PC-9 (cell line): ENCODE measurements around the gene GOLT1A. TPM values are rescaled to one million over a fixed set of nuclear protein-coding genes. Genes with fewer than 3 reads are reported as not detected.

ENCODE experiments used
- BruUV-seq: library from RNA; stranded (reverse); fragments of 400-500 nt; replicated peaks from 2 replicates; lab custom pipeline; 2021; lab: Mats Ljungman, UMichigan
- CTCF ChIA-PET: fragments of 300-600 bp; sonication (Branson Sonifier 250); formaldehyde crosslinking; loops from one replicate; lab custom pipeline; 2022; ENCODE audit warnings: antibody characterized with exemption; lab: Charles Lee
- POLR2A ChIA-PET: fragments of 300-600 bp; sonication (Branson Sonifier 250); formaldehyde crosslinking; loops from one replicate; lab custom pipeline; 2022; ENCODE audit warnings: antibody characterized with exemption; ENCODE audit not compliant: unreplicated experiment; lab: Charles Lee
- DNase-seq, 2 experiments: peaks; one replicate each; pipeline versions ENCODE4 v3.0.0 to v3.0.0-alpha.2; 2015 to 2022; ENCODE audit warnings: mixed read lengths in 1 of 2
- H2AFZ ChIP-seq: fragments of 200-600 bp; sonication (generic); 2 replicates; pipeline ENCODE4 v1.8.1; 2017; ENCODE audit warnings: antibody characterized with exemption
- H3F3A ChIP-seq: fragments of 200-600 bp; sonication (generic); 2 replicates; pipeline ENCODE4 v1.8.1; 2017; ENCODE audit warnings: antibody characterized with exemption, mild to moderate bottlenecking, low read depth; ENCODE audit not compliant: insufficient read depth
- H3K27ac ChIP-seq: fragments of 200-600 bp; sonication (generic); 2 replicates; pipeline ENCODE4 v1.6.1; 2016; ENCODE audit warnings: mixed run types
- H3K27me3 ChIP-seq: fragments of 200-600 bp; sonication (generic); 2 replicates; pipeline ENCODE4 v1.6.1; 2016; ENCODE audit warnings: low read depth, mixed run types; ENCODE audit not compliant: insufficient read depth
- H3K36me3 ChIP-seq: fragments of 200-600 bp; sonication (generic); 2 replicates; pipeline ENCODE4 v1.6.1; 2016; ENCODE audit warnings: low read depth, mixed run types
- H3K4me1 ChIP-seq: fragments of 200-600 bp; sonication (generic); replicated peaks from 2 replicates; pipeline ENCODE4 v1.6.1; 2016; ENCODE audit warnings: mixed run types; ENCODE audit not compliant: insufficient read depth
- H3K4me2 ChIP-seq: fragments of 200-600 bp; sonication (generic); 2 replicates; pipeline ENCODE4 v1.6.1; 2017; ENCODE audit warnings: mixed run types
- H3K4me3 ChIP-seq: fragments of 200-600 bp; sonication (generic); 2 replicates; pipeline ENCODE4 v1.6.1; 2016; ENCODE audit warnings: mixed run types
- H3K79me2 ChIP-seq: fragments of 200-600 bp; sonication (generic); 2 replicates; pipeline ENCODE4 v1.6.1; 2017; ENCODE audit warnings: low read depth, mixed run types
- H3K9me2 ChIP-seq: fragments of 200-600 bp; sonication (generic); 2 replicates; pipeline ENCODE4 v1.8.1; 2017; ENCODE audit warnings: mild to moderate bottlenecking; ENCODE audit not compliant: insufficient read depth
- H3K9me3 ChIP-seq: fragments of 200-600 bp; sonication (generic); 2 replicates; pipeline ENCODE4 v1.8.1; 2016; ENCODE audit warnings: low read depth; ENCODE audit not compliant: insufficient read depth
- H4K20me1 ChIP-seq: fragments of 200-600 bp; sonication (generic); 2 replicates; pipeline ENCODE4 v1.8.1; 2017; ENCODE audit not compliant: insufficient read depth
- EZH2 ChIP-seq: fragments of 200-600 bp; sonication (generic); IDR thresholded peaks from 2 replicates; pipeline ENCODE4 v1.8.0; 2017; ENCODE audit warnings: antibody characterized with exemption, low read depth
- intact Hi-C: fragments of 100-400 bp; cut with micrococcal nuclease; formaldehyde crosslinking; loops from one replicate; pipeline ENCODE4 v1.10.0; 2022; ENCODE audit not compliant: unreplicated experiment
- total RNA-seq: library from RNA; stranded (reverse); gene quantifications from 2 replicates; pipeline ENCODE4 v1.2.3, GENCODE V29; 2021
- TF ChIP-seq, protein P1 (sequence below): fragments of 200-600 bp; sonication (generic); conservative IDR thresholded peaks from 2 replicates; pipeline ENCODE4 v1.6.1; 2017; ENCODE audit warnings: mixed run types, antibody characterized with exemption, mild to moderate bottlenecking, moderate library complexity

GOLT1A gene
- total RNA-seq, 1 experiment from 2014 or later: 18.7 TPM

- CTCF ChIA-PET: no interaction called here
Observed at GRCh38 chr1:204197068-204197467, 16.7 kb downstream of the GOLT1A start.

GRCh38 chr1:204196068-204196795, 17.6 kb downstream of the GOLT1A start, which contains the start of gene KISS1:
Gene KISS1 (minus strand): TSS chr1:204196491. CDS start chr1:204192876, 3,615 bp downstream.
- ChIA-PET POLR2A (interaction anchor here (0.6 kb wide), 1 partner anchor 528 kb away, joined by 7 read pairs; no protein-coding TSS in a partner anchor), CTCF (interaction anchor here (0.7 kb wide), 2 partner anchors 34 to 66 kb away, joined by 5 to 8 read pairs; no protein-coding TSS in a partner anchor)
- Histone ChIP-seq H3K4me1 (peaks cover 55% of the 10 kb centered on the region), H2AFZ (no peak within 1 kb of the TSS), H3K4me2 (no peak within 1 kb of the TSS), H3K79me2 (no peaks in the 10 kb centered on the region), H3K9me2 (no peaks in the 10 kb centered on the region), H3K36me3 (no peaks in the 10 kb centered on the region), H3F3A (peaks cover 36% of the 10 kb centered on the region), H3K27ac (peak within 1 kb of the TSS; percentile 31; the same call in 1 of the 2 replicates), H4K20me1 (no peaks in the 10 kb centered on the region), H3K27me3 (no peaks in the 10 kb centered on the region), H3K9me3 (no peaks in the 10 kb centered on the region), H3K4me3 (no peak within 1 kb of the TSS)
- TF ChIP-seq, protein P1, sequence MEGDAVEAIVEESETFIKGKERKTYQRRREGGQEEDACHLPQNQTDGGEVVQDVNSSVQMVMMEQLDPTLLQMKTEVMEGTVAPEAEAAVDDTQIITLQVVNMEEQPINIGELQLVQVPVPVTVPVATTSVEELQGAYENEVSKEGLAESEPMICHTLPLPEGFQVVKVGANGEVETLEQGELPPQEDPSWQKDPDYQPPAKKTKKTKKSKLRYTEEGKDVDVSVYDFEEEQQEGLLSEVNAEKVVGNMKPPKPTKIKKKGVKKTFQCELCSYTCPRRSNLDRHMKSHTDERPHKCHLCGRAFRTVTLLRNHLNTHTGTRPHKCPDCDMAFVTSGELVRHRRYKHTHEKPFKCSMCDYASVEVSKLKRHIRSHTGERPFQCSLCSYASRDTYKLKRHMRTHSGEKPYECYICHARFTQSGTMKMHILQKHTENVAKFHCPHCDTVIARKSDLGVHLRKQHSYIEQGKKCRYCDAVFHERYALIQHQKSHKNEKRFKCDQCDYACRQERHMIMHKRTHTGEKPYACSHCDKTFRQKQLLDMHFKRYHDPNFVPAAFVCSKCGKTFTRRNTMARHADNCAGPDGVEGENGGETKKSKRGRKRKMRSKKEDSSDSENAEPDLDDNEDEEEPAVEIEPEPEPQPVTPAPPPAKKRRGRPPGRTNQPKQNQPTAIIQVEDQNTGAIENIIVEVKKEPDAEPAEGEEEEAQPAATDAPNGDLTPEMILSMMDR: no peak
- no peak for TF ChIP-seq EZH2
- intact Hi-C loops: no loop called here
- BruUV-seq: no TSS peak
- no peak for DNase-seq

More at GRCh38 chr1:204197068-204197467, 16.7 kb downstream of the GOLT1A start:
- Histone ChIP-seq H3K27me3 (no peaks in the 10 kb centered on the region), H4K20me1 (no peaks in the 10 kb centered on the region), H3K27ac (no peak overlapping the region), H3K9me3 (no peaks in the 10 kb centered on the region), H3K4me1 (peaks cover 52% of the 10 kb centered on the region), H2AFZ (no peak overlapping the region), H3K4me3 (no peak overlapping the region), H3K4me2 (no peak overlapping the region), H3F3A (peaks cover 36% of the 10 kb centered on the region), H3K79me2 (no peaks in the 10 kb centered on the region), H3K9me2 (no peaks in the 10 kb centered on the region), H3K36me3 (no peaks in the 10 kb centered on the region)
- POLR2A ChIA-PET: no interaction called here
- DNase-seq: no peak
- no TSS peak for BruUV-seq
- intact Hi-C loops: no loop called here
- no peak for TF ChIP-seq EZH2
- TF ChIP-seq, protein P1: no peak

GRCh38 chr1:204194771-204195170, 19.0 kb downstream of the GOLT1A start:
- H3K79me2 ChIP-seq: no peaks in the 10 kb centered on the region
- no TSS peak for BruUV-seq
- POLR2A ChIA-PET: no interaction called here
- H3K4me2 ChIP-seq: no peak overlapping the region
- no peaks in the 10 kb centered on the region for H3K9me3 ChIP-seq
- no peaks in the 10 kb centered on the region for H4K20me1 ChIP-seq
- no peaks in the 10 kb centered on the region for H3K27me3 ChIP-seq
- DNase-seq: no peak
- intact Hi-C loops: no loop called here
- no peaks in the 10 kb centered on the region for H3K9me2 ChIP-seq
- H3K4me3 ChIP-seq: no peak overlapping the region
- no peaks in the 10 kb centered on the region for H3K36me3 ChIP-seq
- no peak overlapping the region for H3K27ac ChIP-seq
- CTCF ChIA-PET: no interaction called here
- peaks cover 35% of the 10 kb centered on the region for H3F3A ChIP-seq
- TF ChIP-seq, protein P1: no peak
- no peak for TF ChIP-seq EZH2
- no peak overlapping the region for H2AFZ ChIP-seq
- peaks cover 48% of the 10 kb centered on the region for H3K4me1 ChIP-seq
